ENCODE measurements around the gene TNXB. TPM values are rescaled to one million over a fixed set of nuclear protein-coding genes. Genes with fewer than 3 reads are reported as not detected.
"Not testable (repeated sequence)": the region's sequence is repeated elsewhere in the genome, so short reads cannot be mapped to it uniquely, and the experiment has no call there.

Gene TNXB
- total RNA-seq, 1 donor from 2014 or later: 73.3 TPM

DNA sequence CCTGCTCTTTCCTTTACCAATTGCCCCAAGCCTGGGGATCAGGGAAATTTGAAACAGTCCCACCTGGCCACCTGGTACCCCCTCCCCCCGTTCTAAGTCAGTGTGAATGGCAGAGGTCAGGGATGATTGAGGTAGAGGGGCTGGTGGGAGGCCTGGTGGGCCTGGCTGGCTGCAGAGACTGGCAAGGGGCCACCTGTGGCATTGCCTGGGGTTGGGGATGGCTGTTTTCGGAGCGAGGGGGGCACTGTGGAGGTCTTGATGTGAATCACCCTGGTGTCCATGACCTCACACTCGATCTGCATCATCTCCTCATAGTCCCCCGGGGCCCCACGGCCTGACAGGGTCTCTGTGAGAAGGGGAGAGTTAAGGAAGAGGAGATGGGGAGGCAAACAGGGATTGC, 6.5 kb upstream of the TNXB start:
- intact Hi-C loops (cut with DNase I): loop anchor here (10.0 kb wide), 1 partner anchor 129 kb away; no protein-coding TSS in a partner anchor
- ATAC-seq (no peak), DNase-seq (ENCODE audit: missing footprints) (no peak)

DNA sequence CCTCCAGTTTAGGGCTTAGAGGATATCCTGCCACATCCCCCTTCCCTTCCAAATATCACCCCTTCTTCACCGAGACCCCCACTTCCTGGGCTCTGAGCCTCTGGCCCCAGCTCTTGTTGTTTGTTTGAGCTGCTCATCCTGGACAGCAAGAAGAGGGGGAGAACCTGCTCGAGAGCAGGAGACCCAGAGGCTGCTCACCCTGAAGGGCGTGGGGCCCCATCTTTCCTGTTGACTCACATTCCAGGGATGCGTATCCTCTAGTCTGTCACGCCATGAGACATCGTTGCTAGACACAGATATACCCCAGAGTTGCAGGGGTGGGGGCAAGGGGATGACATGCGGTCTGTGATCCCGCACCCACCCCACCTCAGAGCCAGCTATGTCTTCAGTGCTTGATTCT, 5.7 kb upstream of the TNXB start:
- intact Hi-C loops (cut with DNase I): loop anchor here (10.0 kb wide), 1 partner anchor 130 kb away; no protein-coding TSS in a partner anchor
- DNase-seq (ENCODE audit: missing footprints): no peak
- ATAC-seq: no peak

DNA sequence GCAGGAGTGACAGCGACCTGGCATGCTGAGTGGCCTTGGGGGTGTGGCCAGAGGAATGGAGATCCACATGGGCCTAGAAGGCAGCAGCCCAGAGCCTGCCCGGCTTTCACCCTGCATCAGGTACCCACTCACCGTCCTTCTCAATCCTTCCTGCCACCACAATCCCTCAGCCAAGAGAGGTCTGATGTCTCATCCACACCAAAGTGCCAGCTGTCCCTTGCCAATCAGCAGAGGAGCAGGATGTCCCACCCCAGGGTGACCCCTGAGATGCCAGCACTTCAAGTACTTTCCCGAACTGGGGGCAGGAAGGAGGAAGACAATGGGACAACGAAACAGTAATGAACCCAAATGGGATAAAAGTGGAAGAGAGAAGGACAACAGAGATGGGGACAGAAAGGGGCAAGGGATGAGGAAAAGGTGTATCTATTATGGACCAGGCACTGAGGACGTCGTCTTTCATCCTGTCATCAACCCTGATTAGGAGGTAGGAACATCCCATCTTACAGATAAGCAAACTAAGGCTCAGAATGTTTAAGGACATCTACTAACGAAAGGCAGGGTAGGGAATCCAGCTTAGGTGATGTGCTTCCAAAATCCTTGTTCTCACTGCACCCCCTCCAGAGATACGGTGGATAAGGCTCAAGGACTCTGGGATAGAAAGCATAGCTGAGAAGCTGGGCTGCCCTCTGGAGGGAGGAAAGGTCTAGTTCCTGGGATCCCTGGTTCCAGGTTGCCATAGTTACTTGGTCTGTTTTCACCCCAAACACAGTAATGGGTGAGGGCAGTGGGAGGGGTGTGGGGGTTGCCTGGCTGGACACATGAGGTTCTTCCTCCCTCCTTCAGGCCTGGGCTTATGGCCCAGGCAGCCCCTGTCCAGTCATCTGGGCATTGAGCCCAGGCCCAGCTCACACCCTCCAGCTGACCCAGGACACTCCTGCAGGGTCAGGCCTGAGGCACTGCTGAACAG, 4.5 kb upstream of the TNXB start:
- peak; percentile 89 for DNase-seq (ENCODE audit: missing footprints)
- intact Hi-C loops (cut with DNase I): loop anchor here (10.0 kb wide), 1 partner anchor 131 kb away; no protein-coding TSS in a partner anchor
- ATAC-seq: peak; percentile 79

DNA sequence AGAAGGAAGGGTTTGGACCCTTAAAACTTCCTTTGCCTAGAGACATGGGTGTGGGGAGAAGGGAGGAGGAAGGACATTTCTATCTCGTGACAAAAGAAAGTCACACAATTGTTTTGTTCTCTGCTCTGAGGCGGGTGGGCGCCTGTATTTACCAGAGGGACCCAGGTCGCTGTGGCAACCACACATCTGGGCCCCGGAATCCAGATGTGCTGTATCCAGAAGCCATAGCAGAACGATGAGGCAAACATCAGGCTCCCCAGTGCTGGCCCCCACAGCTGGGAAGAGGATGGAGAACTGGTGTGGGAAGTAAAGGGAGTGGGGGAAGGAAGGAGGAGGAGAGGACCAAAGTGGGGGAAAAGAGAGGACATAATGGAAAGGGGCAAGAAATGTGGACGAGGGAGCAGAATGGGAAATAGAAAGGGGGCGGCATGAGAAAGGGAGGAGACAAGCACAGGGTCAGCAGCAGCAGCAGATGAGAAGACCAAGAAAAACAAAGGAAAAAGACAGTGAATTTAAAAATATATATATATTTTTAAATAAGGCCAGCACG, 3.4 kb upstream of the TNXB start:
- ATAC-seq (peak; percentile 15), DNase-seq (ENCODE audit: missing footprints) (no peak)
- intact Hi-C loops (cut with DNase I): loop anchor here (10.0 kb wide), 1 partner anchor 132 kb away; no protein-coding TSS in a partner anchor

DNA sequence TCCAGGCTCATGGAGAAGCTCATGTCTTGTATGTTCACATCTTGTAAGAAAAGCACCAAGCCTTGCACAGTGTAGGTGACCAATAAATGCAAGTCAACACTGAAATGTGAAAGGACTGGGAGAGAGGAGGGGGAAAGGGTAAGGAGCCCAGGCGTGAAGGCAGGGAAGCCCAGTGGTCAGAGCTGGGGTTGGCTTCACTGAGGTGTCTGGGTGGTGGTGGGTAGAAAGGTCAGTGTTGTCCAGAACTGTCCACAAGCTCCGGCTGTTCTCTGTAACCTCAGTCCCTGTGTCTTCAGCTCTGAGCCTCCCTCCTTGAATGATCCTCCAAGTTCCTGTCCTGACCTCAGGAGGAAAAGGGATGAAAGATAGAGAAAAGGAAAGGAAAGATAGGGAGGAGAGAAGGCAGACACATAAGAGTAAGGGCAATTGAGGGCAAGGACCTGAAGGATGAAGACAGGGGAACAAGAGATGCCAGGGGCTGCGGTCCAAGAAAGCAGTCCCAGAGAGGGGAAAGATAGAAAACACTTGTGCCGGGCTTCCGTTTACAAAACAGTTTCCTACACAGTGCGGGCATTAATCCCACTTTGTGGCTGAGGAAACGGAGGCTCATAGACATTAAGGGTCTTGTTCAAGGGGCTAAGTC, 2.4 kb upstream of the TNXB start:
- ATAC-seq: peak; percentile 27
- intact Hi-C loops (cut with DNase I): loop anchor here (10.0 kb wide), 1 partner anchor 133 kb away; no protein-coding TSS in a partner anchor
- DNase-seq (ENCODE audit: missing footprints): no peak

DNA sequence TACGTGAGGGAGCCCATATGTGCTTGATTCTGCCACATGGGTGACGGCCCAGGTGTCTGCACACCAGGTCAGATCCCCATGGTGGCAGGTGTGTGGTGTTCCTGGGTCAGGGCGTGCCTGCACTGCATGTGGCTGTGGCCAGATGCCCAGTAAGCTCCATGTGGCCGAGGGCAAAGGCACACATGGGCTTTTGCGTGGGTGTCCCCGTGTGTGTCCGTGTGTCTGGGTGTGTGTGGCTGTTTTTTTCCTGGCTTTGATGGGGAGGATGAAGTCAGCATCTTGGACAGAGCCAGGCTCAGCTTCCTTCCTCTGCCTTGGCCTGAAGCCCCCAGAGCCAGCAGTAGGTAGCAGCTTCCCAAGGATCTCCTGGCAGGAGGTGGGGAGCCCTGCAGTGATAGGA, 1.5 kb upstream of the TNXB start:
- intact Hi-C loops (cut with DNase I): loop anchor here (10.0 kb wide), 1 partner anchor 134 kb away; no protein-coding TSS in a partner anchor
- ATAC-seq (no peak), DNase-seq (ENCODE audit: missing footprints) (no peak)

DNA sequence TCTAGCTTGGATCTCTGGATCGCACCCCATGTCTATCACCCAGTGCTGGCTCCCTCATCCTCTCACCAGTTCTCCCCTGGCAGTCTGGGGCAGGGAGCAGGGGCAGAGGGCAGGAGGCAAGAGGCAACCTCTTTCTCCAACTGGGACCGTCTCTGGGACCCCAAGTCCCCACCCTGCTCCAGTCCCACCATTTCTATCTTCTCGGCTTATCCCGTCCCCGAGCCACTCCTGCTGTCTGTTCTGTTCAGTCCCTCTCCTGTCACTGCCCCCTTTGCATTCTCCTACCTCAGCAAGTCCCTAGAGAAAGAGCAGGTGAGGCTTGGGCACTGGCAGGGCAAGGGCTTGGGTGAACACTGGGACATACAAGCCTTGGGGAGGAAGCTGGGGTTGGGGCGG, 625 bp upstream of the TNXB start:
- intact Hi-C loops (cut with DNase I): loop anchor here (10.0 kb wide), 1 partner anchor 135 kb away; no protein-coding TSS in a partner anchor
- DNase-seq (ENCODE audit: missing footprints) (no peak), ATAC-seq (no peak)

DNA sequence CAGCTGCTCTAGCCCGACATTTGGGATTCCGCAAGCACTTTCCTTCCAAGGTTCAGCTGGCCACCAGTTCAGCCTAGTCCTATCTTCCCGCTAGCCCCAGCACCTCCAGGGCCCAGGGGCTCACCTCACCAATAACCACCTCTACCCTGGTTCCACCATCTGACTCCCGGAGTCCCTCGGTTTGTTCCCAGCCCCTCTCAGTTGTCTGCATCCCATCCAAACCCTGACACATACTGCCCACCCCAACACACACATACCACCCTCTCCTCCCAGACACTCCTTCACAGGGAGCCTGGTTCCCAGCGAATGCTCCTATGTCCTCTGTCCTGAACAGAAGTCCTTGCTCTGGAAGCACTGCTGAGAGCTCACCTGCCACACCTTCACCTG, 418 bp downstream of the TNXB start:
- no peak for DNase-seq (ENCODE audit: missing footprints)
- no peak for ATAC-seq
- intact Hi-C loops (cut with DNase I): no loop called here

DNA sequence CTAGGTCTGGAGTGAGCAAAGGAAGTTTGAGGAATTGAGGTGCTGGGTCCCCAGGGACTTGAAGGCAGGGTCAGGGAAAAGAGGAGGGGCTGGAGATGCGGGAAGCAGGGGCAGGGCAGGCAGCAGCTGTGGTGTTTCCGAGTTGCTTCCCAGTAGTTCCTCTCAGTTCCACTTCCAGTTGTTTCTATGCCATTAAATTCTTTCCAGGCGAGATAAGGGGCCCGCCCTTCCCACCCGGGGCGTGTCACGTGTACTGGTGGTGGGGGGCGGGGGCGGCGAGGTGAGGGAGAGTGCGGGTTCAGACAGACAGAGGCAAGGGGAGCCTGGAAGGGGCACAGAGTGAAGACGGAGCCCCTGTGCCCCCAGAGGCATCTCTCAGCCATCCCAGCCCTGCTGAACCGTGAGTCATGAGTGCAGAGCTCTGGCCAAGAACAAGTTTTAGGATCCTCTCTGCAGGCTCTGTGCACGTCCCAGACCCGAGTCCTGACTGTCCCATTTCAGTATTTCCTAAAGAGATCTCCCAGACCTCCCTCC, 977 bp downstream of the TNXB start:
- DNase-seq (ENCODE audit: missing footprints): peak; percentile 85
- ATAC-seq: peak; percentile 59
- intact Hi-C loops (cut with DNase I): no loop called here

DNA sequence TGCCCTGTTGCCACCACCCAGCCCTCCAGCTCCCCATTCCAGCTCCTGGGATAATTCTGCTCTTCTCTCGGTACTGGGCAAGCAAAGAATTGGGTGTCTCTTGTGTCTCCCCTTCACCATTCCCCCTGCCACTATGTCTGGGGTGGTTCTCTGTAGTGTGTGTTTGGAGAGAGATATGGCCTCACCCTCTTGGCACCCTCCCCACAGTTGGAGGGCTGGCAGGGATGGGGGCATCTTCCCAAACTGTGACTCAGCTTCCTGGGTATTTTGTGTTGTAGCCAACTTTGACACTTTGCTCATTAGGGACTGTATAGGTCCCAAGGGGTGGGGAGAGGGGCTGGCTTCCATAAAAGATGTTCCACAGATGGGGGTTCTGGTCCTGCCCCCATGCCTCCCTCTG, 1.7 kb downstream of the TNXB start:
- ATAC-seq: no peak
- intact Hi-C loops (cut with DNase I): no loop called here
- DNase-seq (ENCODE audit: missing footprints): no peak

DNA sequence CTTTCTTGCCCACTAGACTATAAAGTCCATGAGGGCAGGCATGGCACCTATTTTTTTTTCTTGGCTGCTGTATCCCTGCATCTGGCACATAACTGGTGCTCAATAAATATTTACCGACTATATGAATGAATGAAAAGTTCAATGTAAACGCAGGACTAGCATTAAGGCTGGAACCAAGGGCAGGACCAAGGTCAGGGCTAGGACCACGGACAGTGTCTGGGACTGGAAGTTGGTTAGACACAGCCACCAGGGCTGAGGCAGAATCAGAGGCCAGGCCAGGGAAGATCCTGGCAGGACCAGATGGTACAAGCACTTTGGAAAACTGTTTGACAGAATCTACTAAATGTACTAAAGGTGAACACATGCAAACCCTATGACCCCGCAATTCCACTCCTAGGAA, 3.7 kb downstream of the TNXB start:
- intact Hi-C loops (cut with DNase I): no loop called here
- no peak for ATAC-seq
- DNase-seq (ENCODE audit: missing footprints): no peak

DNA sequence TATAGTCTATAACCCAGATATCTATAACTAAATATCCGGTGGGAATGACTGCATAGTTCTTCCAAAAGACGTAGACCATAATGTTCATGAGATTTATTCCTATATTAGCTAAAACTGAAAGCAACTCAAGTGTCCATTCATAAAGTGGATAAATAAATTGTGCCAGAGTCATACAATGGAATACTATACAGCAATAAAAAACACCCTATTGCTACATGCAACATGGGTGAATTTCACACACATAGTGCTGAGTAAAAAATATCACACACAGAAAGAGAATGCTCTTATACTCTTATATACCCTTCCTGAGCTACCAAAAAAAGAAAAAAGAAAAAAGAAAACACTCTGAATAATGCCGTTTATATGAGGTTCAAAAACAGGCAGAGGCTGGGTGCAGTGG, 6.9 kb downstream of the TNXB start:
- intact Hi-C loops (cut with DNase I): no loop called here
- DNase-seq (ENCODE audit: missing footprints) (no peak), ATAC-seq (no peak)

DNA sequence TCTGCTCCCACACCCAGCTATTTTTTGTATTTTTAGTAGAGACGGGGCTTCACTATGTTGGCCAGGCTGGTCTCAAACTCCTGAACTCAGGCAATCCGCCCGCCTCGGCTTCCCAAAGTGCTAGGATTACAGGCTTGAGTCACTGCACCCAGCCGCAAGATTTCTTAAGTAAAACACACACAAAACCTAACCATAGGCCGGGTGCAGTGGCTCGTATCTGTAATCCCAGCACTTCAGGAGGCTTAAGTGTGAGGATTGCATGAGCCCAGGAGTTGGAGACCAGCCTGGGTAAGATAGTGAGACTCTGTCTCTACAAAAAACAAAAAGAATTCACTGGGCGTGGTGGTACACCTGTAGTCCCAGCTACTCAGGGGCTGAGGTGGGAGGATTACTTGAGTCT, 8.9 kb downstream of the TNXB start:
- DNase-seq (ENCODE audit: missing footprints); intact Hi-C loops (cut with DNase I); ATAC-seq: not testable (repeated sequence)

DNA sequence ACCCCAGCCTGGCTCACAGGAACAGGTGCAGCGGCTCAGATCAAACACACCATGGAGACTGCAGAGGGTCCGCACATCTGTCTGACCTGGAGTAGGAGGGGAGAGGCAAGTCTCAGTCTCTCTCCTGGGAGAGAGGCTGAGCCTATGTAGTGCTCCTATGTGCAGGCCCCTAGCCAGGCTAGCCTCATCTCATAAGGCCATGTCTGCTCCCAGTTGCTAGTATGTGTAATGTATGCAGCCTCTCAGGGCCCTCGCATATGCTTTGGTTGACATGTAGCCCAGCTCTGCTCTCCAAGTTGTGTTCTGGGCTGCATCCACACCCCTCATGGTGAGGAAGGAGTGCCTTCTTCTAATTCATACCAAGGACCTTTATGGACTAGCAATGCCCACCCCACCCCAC, 11.8 kb downstream of the TNXB start:
- DNase-seq (ENCODE audit: missing footprints): no peak
- no peak for ATAC-seq
- intact Hi-C loops (cut with DNase I): no loop called here

DNA sequence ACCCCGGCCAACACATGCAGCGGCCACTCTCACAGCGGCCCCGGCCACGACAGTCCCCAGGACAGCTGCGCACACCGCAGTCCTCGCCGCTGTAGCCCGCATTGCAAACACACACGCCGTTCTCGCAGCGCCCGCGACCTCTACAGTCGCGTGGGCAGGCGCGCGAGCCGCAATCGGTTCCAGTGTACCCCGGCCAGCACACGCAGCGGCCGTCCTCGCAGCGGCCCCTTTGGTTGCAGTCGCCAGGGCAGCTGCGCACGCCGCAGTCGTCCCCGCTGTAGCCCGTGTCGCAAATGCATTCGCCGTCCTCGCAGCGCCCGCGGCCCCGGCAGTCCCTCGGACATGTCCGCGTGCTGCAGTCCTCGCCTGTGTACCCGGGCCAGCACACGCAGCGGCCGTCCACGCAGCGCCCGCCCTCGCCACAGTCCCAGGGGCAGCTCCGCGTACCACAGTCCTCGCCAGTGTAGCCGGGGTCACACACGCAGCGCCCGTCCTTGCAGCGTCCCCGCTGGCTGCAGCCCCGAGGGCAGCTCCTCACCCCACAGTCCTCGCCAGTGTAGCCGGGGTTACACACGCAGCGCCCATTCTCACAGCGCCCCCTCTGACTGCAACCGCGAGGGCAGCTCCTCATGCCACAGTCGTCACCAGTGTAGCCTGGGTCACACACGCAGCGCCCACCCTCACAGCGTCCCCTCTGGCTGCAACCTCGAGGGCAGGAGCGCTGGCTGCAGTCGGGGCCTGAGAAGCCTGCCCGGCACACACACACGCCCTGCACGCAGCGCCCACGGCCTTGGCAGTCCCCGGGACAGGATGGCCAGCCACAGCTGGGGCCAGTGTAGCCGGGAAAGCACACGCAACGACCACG, 12.5 kb downstream of the TNXB start:
- DNase-seq (ENCODE audit: missing footprints) (no peak), ATAC-seq (no peak)
- intact Hi-C loops (cut with DNase I): no loop called here

DNA sequence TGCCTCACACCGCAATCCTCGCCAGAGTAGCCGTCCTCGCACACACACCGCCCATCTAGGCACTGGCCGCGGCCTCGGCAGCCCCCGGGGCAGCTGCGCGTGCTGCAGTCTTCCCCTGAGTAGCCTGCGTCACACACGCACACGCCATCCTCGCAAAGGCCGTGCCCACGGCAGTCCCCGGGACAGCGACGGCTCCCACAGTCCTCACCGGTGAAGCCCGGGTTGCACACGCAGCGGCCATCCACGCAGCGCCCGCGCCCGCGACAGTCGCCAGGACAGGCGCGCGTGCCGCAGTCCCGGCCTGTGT, 13.1 kb downstream of the TNXB start:
- DNase-seq (ENCODE audit: missing footprints) (no peak), ATAC-seq (no peak)
- intact Hi-C loops (cut with DNase I): no loop called here

DNA sequence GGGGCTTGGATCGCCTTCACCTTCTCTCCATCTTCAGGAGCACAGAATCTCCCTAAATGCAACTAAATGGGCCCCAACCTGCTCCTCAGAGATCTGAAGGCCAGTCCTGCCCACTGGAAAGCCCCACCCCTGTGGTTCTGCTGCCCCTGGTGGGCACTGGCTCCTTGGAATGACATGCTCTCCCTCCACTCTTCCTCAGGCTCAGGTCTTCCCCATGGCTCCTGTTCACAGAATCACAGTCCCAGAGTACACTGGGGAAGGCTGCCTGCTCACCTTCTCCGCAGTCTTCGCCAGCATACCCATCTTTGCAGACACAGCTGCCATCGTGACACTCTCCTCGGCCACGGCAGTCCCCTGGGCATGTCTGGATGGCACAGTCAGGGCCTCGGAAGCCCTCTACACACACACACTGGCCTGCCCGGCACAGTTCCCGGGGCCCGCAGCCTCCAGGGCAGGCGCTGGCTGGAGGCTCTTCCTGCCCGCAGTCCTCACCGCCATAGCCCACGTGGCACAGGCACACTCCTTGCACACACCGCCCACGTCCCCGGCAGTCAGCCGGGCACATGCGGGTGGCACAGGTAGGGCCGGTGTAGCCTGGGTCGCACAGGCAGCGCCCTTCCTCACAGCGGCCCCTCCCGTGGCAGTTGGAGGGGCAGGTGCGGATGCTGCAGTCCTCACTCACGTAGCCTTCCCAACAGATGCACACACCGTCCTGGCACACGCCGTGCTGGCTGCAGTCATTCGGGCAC, 13.6 kb downstream of the TNXB start:
- DNase-seq (ENCODE audit: missing footprints) (no peak), ATAC-seq (no peak)
- intact Hi-C loops (cut with DNase I): no loop called here
